Measurements from ENCODE around the gene MBTPS1. TPM values are rescaled to one million over a fixed set of nuclear protein-coding genes. Genes with fewer than 3 reads are reported as not detected.

The MBTPS1 gene
- total and polyA plus RNA-seq, 4 donors = 21.1 to 65.0 (median 30.8) TPM

DNA sequence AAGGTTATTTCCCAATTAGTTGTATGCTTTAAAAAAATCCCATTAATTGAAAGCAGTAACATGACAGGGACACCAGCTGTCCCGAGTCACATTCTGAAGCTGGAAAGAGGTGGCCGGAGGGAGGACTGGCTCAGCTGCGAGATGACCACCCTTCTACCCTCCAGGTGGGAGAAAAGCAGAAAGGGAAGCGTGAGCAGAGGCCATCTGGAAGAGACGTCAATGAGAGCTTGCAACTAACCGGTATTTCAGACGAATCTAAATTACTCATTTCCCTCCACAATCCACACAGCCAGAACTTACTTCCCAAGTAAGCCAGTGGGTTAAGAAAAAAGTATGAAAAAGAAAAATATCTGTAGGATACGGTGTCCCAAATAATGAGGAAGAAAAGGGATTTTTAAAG is 45.6 kb downstream of the MBTPS1 start:
- WGBS = 96% methylated on average over 8 of the region's 8 CpGs
- Histone ChIP-seq H3K4me1 (ENCODE audit: control insufficient read depth in 4 of 4, insufficient read depth in 4 of 4, low read length in 3 of 4) (no peaks in the 10 kb centered on the region), H3K9ac (ENCODE audit: low read depth in 1 of 2, low read length in 2 of 2) (no peak overlapping the region)

DNA sequence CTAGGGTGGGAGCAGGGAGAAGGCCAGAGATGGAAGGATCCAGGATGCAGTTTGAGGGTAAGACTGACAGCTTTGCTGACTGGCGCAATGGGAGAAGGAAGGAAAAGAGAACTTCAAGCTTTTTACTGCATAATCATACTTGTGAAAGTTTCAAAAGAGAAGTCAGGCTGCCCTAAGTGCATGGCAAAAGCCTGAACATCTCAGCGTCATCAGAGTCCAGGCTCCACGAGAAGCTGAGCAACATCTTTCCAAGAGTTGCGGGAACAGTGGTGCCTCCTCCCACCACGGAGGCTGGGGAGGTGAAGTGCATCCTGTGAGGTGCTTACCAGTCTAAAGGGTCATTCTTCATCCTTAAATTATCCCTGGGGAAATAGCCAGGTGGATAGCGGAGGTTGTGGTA is 47.2 kb downstream of the MBTPS1 start:
- Histone ChIP-seq H3K9ac (ENCODE audit: low read depth in 1 of 2, low read length in 2 of 2) (no peak overlapping the region), H3K36me3 (ENCODE audit: control insufficient read depth in 4 of 4, insufficient read depth in 3 of 4, low read depth in 1 of 4, low read length in 3 of 4) (peaks cover 11 to 89% (median 60%) of the 10 kb centered on the region in 4 donors), H3K4me1 (ENCODE audit: control insufficient read depth in 4 of 4, insufficient read depth in 4 of 4, low read length in 3 of 4) (no peaks in the 10 kb centered on the region), H3K27ac (ENCODE audit: low read depth in 1 of 2, low read length in 2 of 2) (no peak overlapping the region), H3K4me3 (ENCODE audit: low read depth in 1 of 3, low read length in 3 of 3) (no peak overlapping the region), H3K27me3 (ENCODE audit: control insufficient read depth in 4 of 4, insufficient read depth in 4 of 4, low read length in 3 of 4) (no peaks in the 10 kb centered on the region), H3K9me3 (ENCODE audit: control insufficient read depth in 4 of 4, low read length in 3 of 4) (no peaks in the 10 kb centered on the region)
- no peak for DNase-seq (ENCODE audit: low spot score)
- TF ChIP-seq TAF1 (conservative IDR thresholded peaks at IDR 0.05) = no peak
- TF ChIP-seq SP1 (IDR thresholded peaks at IDR 0.05) = no peak
- no peak for TF ChIP-seq FOXA1 (IDR thresholded peaks at IDR 0.05)
- TF ChIP-seq RAD21 (IDR thresholded peaks at IDR 0.05) = no peak
- TF ChIP-seq, protein P1, sequence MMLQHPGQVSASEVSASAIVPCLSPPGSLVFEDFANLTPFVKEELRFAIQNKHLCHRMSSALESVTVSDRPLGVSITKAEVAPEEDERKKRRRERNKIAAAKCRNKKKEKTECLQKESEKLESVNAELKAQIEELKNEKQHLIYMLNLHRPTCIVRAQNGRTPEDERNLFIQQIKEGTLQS (IDR thresholded peaks at IDR 0.05) = no peak
- no peak for TF ChIP-seq HNF4A (conservative IDR thresholded peaks at IDR 0.05)
- TF ChIP-seq, protein P2, sequence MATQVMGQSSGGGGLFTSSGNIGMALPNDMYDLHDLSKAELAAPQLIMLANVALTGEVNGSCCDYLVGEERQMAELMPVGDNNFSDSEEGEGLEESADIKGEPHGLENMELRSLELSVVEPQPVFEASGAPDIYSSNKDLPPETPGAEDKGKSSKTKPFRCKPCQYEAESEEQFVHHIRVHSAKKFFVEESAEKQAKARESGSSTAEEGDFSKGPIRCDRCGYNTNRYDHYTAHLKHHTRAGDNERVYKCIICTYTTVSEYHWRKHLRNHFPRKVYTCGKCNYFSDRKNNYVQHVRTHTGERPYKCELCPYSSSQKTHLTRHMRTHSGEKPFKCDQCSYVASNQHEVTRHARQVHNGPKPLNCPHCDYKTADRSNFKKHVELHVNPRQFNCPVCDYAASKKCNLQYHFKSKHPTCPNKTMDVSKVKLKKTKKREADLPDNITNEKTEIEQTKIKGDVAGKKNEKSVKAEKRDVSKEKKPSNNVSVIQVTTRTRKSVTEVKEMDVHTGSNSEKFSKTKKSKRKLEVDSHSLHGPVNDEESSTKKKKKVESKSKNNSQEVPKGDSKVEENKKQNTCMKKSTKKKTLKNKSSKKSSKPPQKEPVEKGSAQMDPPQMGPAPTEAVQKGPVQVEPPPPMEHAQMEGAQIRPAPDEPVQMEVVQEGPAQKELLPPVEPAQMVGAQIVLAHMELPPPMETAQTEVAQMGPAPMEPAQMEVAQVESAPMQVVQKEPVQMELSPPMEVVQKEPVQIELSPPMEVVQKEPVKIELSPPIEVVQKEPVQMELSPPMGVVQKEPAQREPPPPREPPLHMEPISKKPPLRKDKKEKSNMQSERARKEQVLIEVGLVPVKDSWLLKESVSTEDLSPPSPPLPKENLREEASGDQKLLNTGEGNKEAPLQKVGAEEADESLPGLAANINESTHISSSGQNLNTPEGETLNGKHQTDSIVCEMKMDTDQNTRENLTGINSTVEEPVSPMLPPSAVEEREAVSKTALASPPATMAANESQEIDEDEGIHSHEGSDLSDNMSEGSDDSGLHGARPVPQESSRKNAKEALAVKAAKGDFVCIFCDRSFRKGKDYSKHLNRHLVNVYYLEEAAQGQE (IDR thresholded peaks at IDR 0.05) = no peak
- no peak for TF ChIP-seq EGR1 (IDR thresholded peaks at IDR 0.05; ENCODE audit: low read depth in 2 of 2)
- TF ChIP-seq HNF4G (IDR thresholded peaks at IDR 0.05) = no peak
- TF ChIP-seq, protein P3, sequence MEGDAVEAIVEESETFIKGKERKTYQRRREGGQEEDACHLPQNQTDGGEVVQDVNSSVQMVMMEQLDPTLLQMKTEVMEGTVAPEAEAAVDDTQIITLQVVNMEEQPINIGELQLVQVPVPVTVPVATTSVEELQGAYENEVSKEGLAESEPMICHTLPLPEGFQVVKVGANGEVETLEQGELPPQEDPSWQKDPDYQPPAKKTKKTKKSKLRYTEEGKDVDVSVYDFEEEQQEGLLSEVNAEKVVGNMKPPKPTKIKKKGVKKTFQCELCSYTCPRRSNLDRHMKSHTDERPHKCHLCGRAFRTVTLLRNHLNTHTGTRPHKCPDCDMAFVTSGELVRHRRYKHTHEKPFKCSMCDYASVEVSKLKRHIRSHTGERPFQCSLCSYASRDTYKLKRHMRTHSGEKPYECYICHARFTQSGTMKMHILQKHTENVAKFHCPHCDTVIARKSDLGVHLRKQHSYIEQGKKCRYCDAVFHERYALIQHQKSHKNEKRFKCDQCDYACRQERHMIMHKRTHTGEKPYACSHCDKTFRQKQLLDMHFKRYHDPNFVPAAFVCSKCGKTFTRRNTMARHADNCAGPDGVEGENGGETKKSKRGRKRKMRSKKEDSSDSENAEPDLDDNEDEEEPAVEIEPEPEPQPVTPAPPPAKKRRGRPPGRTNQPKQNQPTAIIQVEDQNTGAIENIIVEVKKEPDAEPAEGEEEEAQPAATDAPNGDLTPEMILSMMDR (IDR thresholded peaks at IDR 0.05; ENCODE audit: low read depth, low read length, missing input control) = no peak
- TF ChIP-seq NR2F2 (IDR thresholded peaks at IDR 0.05) = no peak
- 85% methylated on average over 6 of the region's 6 CpGs for WGBS

More for the DNA sequence above, 45.6 kb downstream of the MBTPS1 start:
- Histone ChIP-seq H3K27ac (ENCODE audit: low read depth in 1 of 2, low read length in 2 of 2) (no peak overlapping the region), H3K27me3 (ENCODE audit: control insufficient read depth in 4 of 4, insufficient read depth in 4 of 4, low read length in 3 of 4) (no peaks in the 10 kb centered on the region), H3K36me3 (ENCODE audit: control insufficient read depth in 4 of 4, insufficient read depth in 3 of 4, low read depth in 1 of 4, low read length in 3 of 4) (peaks cover 15 to 87% (median 67%) of the 10 kb centered on the region in 4 donors), H3K9me3 (ENCODE audit: control insufficient read depth in 4 of 4, low read length in 3 of 4) (no peaks in the 10 kb centered on the region), H3K4me3 (ENCODE audit: low read depth in 1 of 3, low read length in 3 of 3) (no peak overlapping the region)
- no peak for TF ChIP-seq GABPA (IDR thresholded peaks at IDR 0.05 in 1 of 2, conservative IDR thresholded peaks at IDR 0.05 in 1 of 2)
- TF ChIP-seq FOXA1 (IDR thresholded peaks at IDR 0.05) = no peak
- TF ChIP-seq YY1 (IDR thresholded peaks at IDR 0.05) = no peak
- no peak for TF ChIP-seq RAD21 (IDR thresholded peaks at IDR 0.05)
- DNase-seq (ENCODE audit: low spot score) = no peak

Data from liver (tissue), 9 donors.